Measurements from ENCODE around the gene PCBP3. TPM values are rescaled to one million over a fixed set of nuclear protein-coding genes. Genes with fewer than 3 reads are reported as not detected.

PCBP3 gene
- total and polyA plus RNA-seq, 12 donors = 1.7 to 15.8 (median 4.7) TPM

DNA sequence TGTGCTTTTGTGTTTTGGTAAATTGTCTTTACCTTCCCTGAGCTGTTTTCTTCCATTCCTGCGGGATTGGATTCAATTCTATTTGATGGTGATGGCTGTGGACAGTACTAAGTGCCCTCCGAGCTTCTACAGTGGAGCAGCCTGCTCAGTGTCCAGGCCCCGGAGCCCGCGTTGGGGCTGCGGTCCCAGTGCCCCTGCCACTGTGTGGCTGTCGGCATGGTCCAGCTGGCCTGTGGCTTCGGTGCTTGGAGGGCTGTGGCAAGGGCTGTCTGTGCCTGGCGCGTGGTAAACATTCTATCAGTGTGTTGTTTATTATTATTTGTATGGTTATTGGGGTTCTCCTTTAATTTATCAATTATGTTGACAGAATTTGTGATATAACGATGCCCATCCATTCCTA lies 228.9 kb downstream of the PCBP3 start:
- 85 to 90% (median 88%) methylated on average over 5 to 11 of the region's 11 CpGs for WGBS, 4 donors
- intact Hi-C loops (cut with DNase I) = no loop called here
- H3K9me3 ChIP-seq (replicated peaks in 1 of 3) = no peaks in the 10 kb centered on the region
- no peak overlapping the region for H3K27ac ChIP-seq
- no peak overlapping the region for H3K4me3 ChIP-seq
- DNase-seq = no peak
- no peaks in the 10 kb centered on the region for H3K36me3 ChIP-seq (replicated peaks in 1 of 2)
- peaks cover 0 to 3% of the 10 kb centered on the region in 2 donors for H3K4me1 ChIP-seq (replicated peaks in 1 of 2)
- H3K27me3 ChIP-seq = no peaks in the 10 kb centered on the region
- TF ChIP-seq POLR2A (IDR thresholded peaks at IDR 0.05) = no peak
- TF ChIP-seq CTCF (IDR thresholded peaks at IDR 0.05) = no peak

DNA sequence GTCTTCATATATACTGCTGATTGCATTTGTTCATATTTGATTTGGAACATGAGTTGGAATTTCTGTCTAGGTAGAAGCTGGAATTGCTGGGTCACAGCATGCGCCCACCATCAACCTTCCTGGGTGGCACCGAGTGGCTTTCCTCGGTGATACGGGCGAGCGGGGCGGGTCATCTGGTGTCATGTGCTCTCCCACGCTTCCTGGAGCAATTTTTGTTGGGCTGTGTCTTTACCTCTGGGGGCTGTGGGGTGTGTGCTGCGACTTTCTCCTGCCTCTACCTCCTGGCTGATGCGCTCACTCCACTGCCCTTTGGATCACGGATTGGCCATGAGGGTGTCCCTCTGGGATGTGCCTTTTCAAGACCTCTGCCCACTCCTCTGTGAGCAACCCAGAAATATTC lies 229.4 kb downstream of the PCBP3 start:
- no peaks in the 10 kb centered on the region for H3K36me3 ChIP-seq (replicated peaks in 1 of 2)
- no peak overlapping the region for H3K4me3 ChIP-seq
- DNase-seq = no peak
- H3K27ac ChIP-seq = no peak overlapping the region
- peaks cover 0 to 5% of the 10 kb centered on the region in 2 donors for H3K4me1 ChIP-seq (replicated peaks in 1 of 2)
- WGBS, 4 donors = 73 to 88% (median 84%) methylated on average over 11 of the region's 11 CpGs
- intact Hi-C loops (cut with DNase I) = no loop called here
- TF ChIP-seq POLR2A (IDR thresholded peaks at IDR 0.05) = no peak
- no peak for TF ChIP-seq CTCF (IDR thresholded peaks at IDR 0.05)
- H3K9me3 ChIP-seq (replicated peaks in 1 of 3) = no peaks in the 10 kb centered on the region
- no peaks in the 10 kb centered on the region for H3K27me3 ChIP-seq

GRCh38 chr21:45873418-45873817 lies 229.9 kb downstream of the PCBP3 start:
- WGBS, 4 donors = 83 to 87% (median 86%) methylated on average over 11 of the region's 11 CpGs
- no peak overlapping the region for H3K27ac ChIP-seq
- H3K36me3 ChIP-seq (replicated peaks in 1 of 2) = no peaks in the 10 kb centered on the region
- no peaks in the 10 kb centered on the region for H3K27me3 ChIP-seq
- H3K4me1 ChIP-seq (replicated peaks in 1 of 2) = peaks cover 0 to 5% of the 10 kb centered on the region in 2 donors
- no peak for DNase-seq
- intact Hi-C loops (cut with DNase I) = no loop called here
- TF ChIP-seq CTCF (IDR thresholded peaks at IDR 0.05) = no peak
- TF ChIP-seq POLR2A (IDR thresholded peaks at IDR 0.05) = no peak
- H3K9me3 ChIP-seq (replicated peaks in 1 of 3) = no peaks in the 10 kb centered on the region
- H3K4me3 ChIP-seq = no peak overlapping the region

- no peak for DNase-seq
- Histone ChIP-seq H3K4me1 (replicated peaks in 1 of 2) (peaks cover 0 to 5% of the 10 kb centered on the region in 2 donors), H3K4me3 (no peak overlapping the region), H3K27me3 (no peaks in the 10 kb centered on the region), H3K27ac (no peak overlapping the region), H3K9me3 (replicated peaks in 1 of 3) (no peaks in the 10 kb centered on the region), H3K36me3 (replicated peaks in 1 of 2) (no peaks in the 10 kb centered on the region)
- 86 to 95% (median 92%) methylated on average over 14 to 15 of the region's 15 CpGs for WGBS, 4 donors
- no peak for TF ChIP-seq CTCF (IDR thresholded peaks at IDR 0.05)
- TF ChIP-seq POLR2A (IDR thresholded peaks at IDR 0.05) = no peak
- intact Hi-C loops (cut with DNase I) = no loop called here
These were observed 230.3 kb downstream of the PCBP3 start for GRCh38 chr21:45873866-45874265.
